GM10248 (cell line): Measurements from ENCODE around the gene IQCF6.
"Not testable (repeated sequence)": the region's sequence is repeated elsewhere in the genome, so short reads cannot be mapped to it uniquely, and the experiment has no call there.

Source experiments
- CTCF ChIA-PET: fragments of 300-600 bp; sonication (Branson Sonifier 250); formaldehyde crosslinking; extraction: SDS; loops from one replicate; lab custom pipeline; 2021; ENCODE audit warnings: antibody characterized with exemption; lab: Yijun Ruan, JAX
- POLR2A ChIA-PET: fragments of 350-650 bp; sonication (Branson Sonifier 250); formaldehyde crosslinking; extraction: SDS; loops from one replicate; lab custom pipeline; 2020; ENCODE audit warnings: antibody characterized with exemption; lab: Yijun Ruan, JAX
- DNase-seq: peaks from one replicate; pipeline ENCODE4 v3.0.0; 2012; ENCODE audit errors: extremely low spot score
- TF ChIP-seq, protein P1 (sequence below): IDR thresholded peaks from 2 replicates; pipeline ENCODE4 v1.5.1; 2012; ENCODE audit warnings: mild to moderate bottlenecking, low read depth; ENCODE audit errors: extremely low read depth, missing control alignments, control extremely low read depth

The IQCF6 gene

DNA sequence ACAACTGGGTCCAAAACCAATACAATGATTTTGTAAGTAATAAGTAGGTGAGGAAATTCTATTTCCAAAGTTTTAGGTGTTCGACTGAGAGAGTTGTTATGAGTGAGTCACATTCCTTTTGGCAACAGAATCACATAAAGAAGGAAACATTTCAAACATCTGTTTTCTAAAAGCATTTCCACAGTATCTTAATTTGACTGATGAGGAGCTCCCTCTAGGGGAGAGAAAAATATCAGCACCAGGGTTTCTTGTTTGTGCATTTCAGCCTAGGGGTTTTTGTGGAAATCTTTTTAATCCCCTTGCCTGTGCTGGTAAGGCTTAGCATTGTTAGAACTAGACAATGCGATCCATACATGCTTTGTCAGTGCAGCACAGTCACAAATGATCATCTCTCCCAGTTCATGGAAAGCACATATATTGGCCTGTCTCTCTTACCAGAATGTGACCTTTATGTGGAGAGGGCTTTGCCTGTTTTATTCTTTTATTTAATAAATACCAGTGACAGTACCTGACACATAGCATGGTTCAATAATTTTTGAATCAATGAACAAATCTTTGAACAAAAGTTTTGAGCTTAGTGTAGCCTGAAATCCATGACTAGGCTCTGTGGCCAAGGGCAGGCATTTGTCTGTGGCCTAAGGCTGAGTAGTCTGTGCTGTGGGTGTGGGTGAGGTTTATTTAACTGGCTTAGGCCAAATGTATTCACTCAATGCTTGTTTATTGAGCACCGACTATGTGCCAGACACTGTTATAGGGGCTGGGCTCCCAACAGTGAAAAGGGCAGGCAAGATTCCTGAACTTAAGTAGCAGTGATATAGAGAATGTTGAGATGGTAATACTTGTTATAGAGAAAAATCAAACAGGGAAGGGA is 21.1 kb upstream of the IQCF6 start:
- peak; percentile 46 for DNase-seq
- ChIA-PET POLR2A (no interaction called here), CTCF (interaction anchor here (0.6 to 3.2 kb wide), 19 partner anchors 9 to 1174 kb away, joined by 3 to 18 read pairs (median 4); partner anchors contain the start of gene GRM2)
- TF ChIP-seq, protein P1, sequence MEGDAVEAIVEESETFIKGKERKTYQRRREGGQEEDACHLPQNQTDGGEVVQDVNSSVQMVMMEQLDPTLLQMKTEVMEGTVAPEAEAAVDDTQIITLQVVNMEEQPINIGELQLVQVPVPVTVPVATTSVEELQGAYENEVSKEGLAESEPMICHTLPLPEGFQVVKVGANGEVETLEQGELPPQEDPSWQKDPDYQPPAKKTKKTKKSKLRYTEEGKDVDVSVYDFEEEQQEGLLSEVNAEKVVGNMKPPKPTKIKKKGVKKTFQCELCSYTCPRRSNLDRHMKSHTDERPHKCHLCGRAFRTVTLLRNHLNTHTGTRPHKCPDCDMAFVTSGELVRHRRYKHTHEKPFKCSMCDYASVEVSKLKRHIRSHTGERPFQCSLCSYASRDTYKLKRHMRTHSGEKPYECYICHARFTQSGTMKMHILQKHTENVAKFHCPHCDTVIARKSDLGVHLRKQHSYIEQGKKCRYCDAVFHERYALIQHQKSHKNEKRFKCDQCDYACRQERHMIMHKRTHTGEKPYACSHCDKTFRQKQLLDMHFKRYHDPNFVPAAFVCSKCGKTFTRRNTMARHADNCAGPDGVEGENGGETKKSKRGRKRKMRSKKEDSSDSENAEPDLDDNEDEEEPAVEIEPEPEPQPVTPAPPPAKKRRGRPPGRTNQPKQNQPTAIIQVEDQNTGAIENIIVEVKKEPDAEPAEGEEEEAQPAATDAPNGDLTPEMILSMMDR, result peak; percentile 81

GRCh38 chr3:51798411-51798963 is 19.4 kb upstream of the IQCF6 start:
- CTCF ChIA-PET, result interaction anchor here (1.0 to 2.7 kb wide), 5 partner anchors 34 to 409 kb away, joined by 3 to 15 read pairs (median 5); no protein-coding TSS in a partner anchor

GRCh38 chr3:51796854-51797253 is 17.8 kb upstream of the IQCF6 start:
- CTCF ChIA-PET, result interaction anchor here (0.8 to 2.7 kb wide), 5 partner anchors 8 to 295 kb away, joined by 3 to 15 read pairs (median 4); no protein-coding TSS in a partner anchor
- TF ChIP-seq, protein P1, result no peak
- POLR2A ChIA-PET, result no interaction called here
- DNase-seq, result no peak

More at GRCh38 chr3:51798411-51798963, 19.4 kb upstream of the IQCF6 start:
- DNase-seq, result no peak
- POLR2A ChIA-PET, result no interaction called here
- TF ChIP-seq, protein P1, result no peak

DNA sequence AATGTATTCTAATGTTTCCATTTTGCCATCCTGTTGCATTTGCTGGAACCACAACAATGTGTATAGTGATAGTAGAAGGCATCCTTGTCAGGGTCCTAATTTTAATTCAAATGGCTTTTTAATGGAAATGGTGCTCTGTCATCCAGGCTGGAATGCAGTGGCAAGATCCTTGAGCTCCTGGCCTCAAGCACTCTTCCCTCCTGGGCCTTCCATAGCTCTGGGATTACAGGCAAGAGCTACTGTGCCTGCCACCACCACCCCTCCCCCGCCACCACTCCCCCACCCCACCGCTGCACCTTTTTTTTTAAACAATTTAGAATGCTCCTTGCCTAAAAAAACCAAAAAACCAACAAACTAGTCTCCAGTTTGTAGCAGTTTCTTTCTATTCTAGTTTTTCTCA is 15.2 kb upstream of the IQCF6 start:
- CTCF ChIA-PET, result no interaction called here
- TF ChIP-seq, protein P1, result no peak
- no peak for DNase-seq
- POLR2A ChIA-PET, result no interaction called here

- TF ChIP-seq, protein P1, result no peak
- POLR2A ChIA-PET, result no interaction called here
- DNase-seq, result no peak
- CTCF ChIA-PET, result interaction anchor here (1.0 to 1.8 kb wide), 3 partner anchors 10 to 73 kb away, joined by 3 to 5 read pairs (median 4); no protein-coding TSS in a partner anchor
These were observed 13.2 kb upstream of the IQCF6 start for GRCh38 chr3:51792206-51792605.

DNA sequence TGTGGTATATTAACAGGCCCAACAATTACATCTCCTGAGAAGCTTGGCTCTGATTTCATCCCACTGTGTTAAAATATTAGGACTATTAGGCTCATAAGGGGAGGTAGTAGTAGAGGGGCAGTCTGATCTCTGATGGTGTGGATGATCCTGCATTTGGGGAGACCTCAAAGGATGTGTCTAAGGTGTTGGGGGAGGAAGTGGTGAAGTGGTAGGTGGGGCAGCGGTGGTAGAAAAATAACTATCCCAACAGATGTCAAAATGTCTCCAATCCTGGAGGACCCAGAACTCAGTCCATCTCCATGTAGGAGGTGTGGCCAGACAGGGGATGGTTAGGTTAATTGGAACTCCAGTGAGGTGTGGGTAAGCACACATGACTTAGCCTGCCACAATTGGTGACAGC is 10.4 kb upstream of the IQCF6 start:
- CTCF ChIA-PET, result interaction anchor here (1.2 to 1.7 kb wide), 2 partner anchors 8 to 11 kb away, joined by 4 read pairs; no protein-coding TSS in a partner anchor
- POLR2A ChIA-PET, result no interaction called here
- DNase-seq, result no peak
- TF ChIP-seq, protein P1, result no peak

GRCh38 chr3:51787576-51787975 is 8.5 kb upstream of the IQCF6 start:
- POLR2A ChIA-PET, DNase-seq: not testable (repeated sequence)
- CTCF ChIA-PET, result interaction anchor here (1.1 kb wide), 1 partner anchor 12 kb away, joined by 9 read pairs; no protein-coding TSS in a partner anchor
